GM12878 (cell line): Measurements from ENCODE around the gene TCP11. TPM values are rescaled to one million over a fixed set of nuclear protein-coding genes. Genes with fewer than 3 reads are reported as not detected.

Experiments
- ATAC-seq: fragments of 200-7000 bp; cut with Tn5 transposase; 3 replicates; pipeline ENCODE4 v1.9.1; 2020; ENCODE audit warnings: mild to moderate bottlenecking, moderate library complexity
- BruUV-seq: library from RNA; stranded (reverse); fragments of 400-500 nt; replicated peaks from 2 replicates; lab custom pipeline; 2021; lab: Mats Ljungman, UMichigan
- CTCF ChIA-PET: fragments of 300-600 bp; sonication (Branson Sonifier 250); formaldehyde crosslinking; extraction: SDS; loops from one replicate; lab custom pipeline; 2021; ENCODE audit warnings: inconsistent platforms; lab: Yijun Ruan, JAX
- POLR2A ChIA-PET: fragments of 350-600 bp; formaldehyde crosslinking; extraction: SDS; loops from one replicate; lab custom pipeline; 2021; ENCODE audit warnings: inconsistent platforms; lab: Charles Lee
- RAD21 ChIA-PET: fragments of 300-600 bp; sonication (Branson Sonifier 250); formaldehyde crosslinking; loops from one replicate; lab custom pipeline; 2023; ENCODE audit warnings: antibody characterized with exemption; ENCODE audit not compliant: unreplicated experiment; lab: Charles Lee
- SMC1A ChIA-PET: fragments of 300-600 bp; sonication (Branson Sonifier 250); formaldehyde crosslinking; loops from one replicate; lab custom pipeline; 2023; ENCODE audit not compliant: unreplicated experiment, uncharacterized antibody; lab: Charles Lee
- DNase-seq: peaks from one replicate; pipeline ENCODE4 v3.0.0-alpha.2; 2011; ENCODE audit warnings: low read depth, low spot score
- FAIRE-seq: peaks from 3 replicates; lab custom pipeline; 2011; peaks lifted over from hg19 to GRCh38; lab: Jason Lieb, UNC
- H2AFZ ChIP-seq: 2 replicates; pipeline ENCODE4 v1.6.0; 2011; ENCODE audit warnings: low read depth, low read length, control low read depth; ENCODE audit not compliant: control insufficient read depth
- H3K27ac ChIP-seq: 2 replicates; pipeline ENCODE4 v1.5.1; 2011; ENCODE audit warnings: control low read depth; ENCODE audit not compliant: control insufficient read depth, insufficient read depth
- H3K27me3 ChIP-seq, 2 experiments: replicated peaks in 1 of 2; 2 replicates each; pipeline versions ENCODE4 v1.6.0 to v1.6.1; 2011; ENCODE audit warnings: low read length in 1 of 2; ENCODE audit not compliant: control insufficient read depth in 2 of 2, insufficient read depth in 2 of 2
- H3K36me3 ChIP-seq, 2 experiments: 2 replicates each; pipeline ENCODE4 v1.5.1; 2011; ENCODE audit warnings: low read length in 1 of 2; ENCODE audit not compliant: control insufficient read depth in 2 of 2, insufficient read depth in 2 of 2
- H3K4me1 ChIP-seq: 2 replicates; pipeline ENCODE4 v1.6.1; 2011; ENCODE audit warnings: mild to moderate bottlenecking, low read length, moderate library complexity, mixed read lengths; ENCODE audit not compliant: control insufficient read depth, insufficient read depth
- H3K4me2 ChIP-seq: 2 replicates; pipeline ENCODE4 v1.6.0; 2011; ENCODE audit warnings: control low read depth; ENCODE audit not compliant: control insufficient read depth, insufficient read depth
- H3K4me3 ChIP-seq: fragments of 200-600 bp; sonication (generic); 2 replicates; pipeline ENCODE4 v1.5.1; 2016
- H3K79me2 ChIP-seq: 2 replicates; pipeline ENCODE4 v1.6.0; 2011; ENCODE audit warnings: low read length; ENCODE audit not compliant: control insufficient read depth, insufficient read depth
- H3K9ac ChIP-seq: 2 replicates; pipeline ENCODE4 v1.8.0; 2011; ENCODE audit warnings: low read length, control low read depth, mixed read lengths; ENCODE audit not compliant: control insufficient read depth, insufficient read depth
- H3K9me3 ChIP-seq: replicated peaks from 3 replicates; pipeline ENCODE4 v1.5.1; 2011; ENCODE audit warnings: mild to moderate bottlenecking, low read length; ENCODE audit not compliant: control insufficient read depth, insufficient read depth
- H4K20me1 ChIP-seq: 2 replicates; pipeline ENCODE4 v1.6.0; 2011; ENCODE audit not compliant: control insufficient read depth, insufficient read depth
- CEBPB ChIP-seq, 2 experiments: fragments of 150-350 bp in 1 of 2; IDR thresholded peaks; 2 replicates each; pipeline ENCODE4 v1.6.1; 2012 to 2014; ENCODE audit warnings: low read depth in 2 of 2, low read length in 2 of 2, borderline replicate concordance in 1 of 2, inconsistent platforms in 1 of 2
- CHD2 ChIP-seq: IDR thresholded peaks from 2 replicates; pipeline ENCODE4 v1.6.1; 2011; ENCODE audit warnings: low read depth, low read length, improper control_type of control experiment, borderline replicate concordance
- STAT1 ChIP-seq: fragments of 450-650 bp; conservative IDR thresholded peaks from 2 replicates; pipeline ENCODE4 v1.6.1; 2014; ENCODE audit warnings: antibody characterized with exemption, mild to moderate bottlenecking
- ZZZ3 ChIP-seq: IDR thresholded peaks from 2 replicates; pipeline ENCODE4 v1.6.1; 2011; ENCODE audit warnings: low read depth; ENCODE audit not compliant: control insufficient read depth, insufficient read length
- WGBS: methylation state at CpG from one replicate; pipeline ENCODE4 v1.1.6; 2016; ENCODE audit warnings: low lambda C conversion rate; ENCODE audit not compliant: insufficient replicate concordance, insufficient coverage; ENCODE audit errors: missing lambda C conversion rate; 5-methylcytosine and 5-hydroxymethylcytosine counted together
- in situ Hi-C: fragments of 300-500 bp; cut with MboI; formaldehyde crosslinking; loops from 9 replicates; pipeline ENCODE4 v1.14.3; 2018; ENCODE audit warnings: mixed read lengths
- intact Hi-C: fragments of 100-400 bp; cut with micrococcal nuclease; formaldehyde crosslinking; loops from one replicate; pipeline ENCODE4 v1.14.2; 2022; ENCODE audit not compliant: unreplicated experiment
- polyA plus RNA-seq, 11 experiments: library from polyadenylated mRNA; depleted of rRNA in 4 of 11; unstranded in 6 of 11; stranded (reverse) in 5 of 11; fragments of >200 nt; fragmentation: Nextera tagmentation in 4 of 11; fragmentation: Illumina TruSeq in 1 of 11; extraction: Ambion mirVana in 4 of 11; extraction: Trizol in 1 of 11; gene quantifications; 1 replicate in 1 of 11; 2 replicates in 10 of 11; pipeline versions ENCODE4 v1.2.1 to v1.2.3, GENCODE V29; 2011 to 2016; ENCODE audit warnings: inconsistent platforms in 2 of 11, missing spikeins in 2 of 11, low read depth in 1 of 11
- total RNA-seq, 4 experiments: library from RNA; depleted of rRNA in 3 of 4; stranded (reverse); fragments of >200 nt in 3 of 4; fragmentation: Illumina TruSeq in 1 of 4; extraction: Trizol in 1 of 4; gene quantifications; 2 replicates each; pipeline versions ENCODE4 v1.2.1 to v1.2.3, GENCODE V29; 2013 to 2021
- TF ChIP-seq, protein P1 (sequence below): fragments of 450-650 bp; formaldehyde crosslinking; IDR thresholded peaks from 2 replicates; pipeline ENCODE4 v1.4.0; 2020; ENCODE audit warnings: mild to moderate bottlenecking, moderate library complexity

Gene TCP11
- total and polyA plus RNA-seq, 10 of the 15 experiments (the other 5 are each of a cell fraction or from before 2014, with no cell fraction given) = not detected

DNA sequence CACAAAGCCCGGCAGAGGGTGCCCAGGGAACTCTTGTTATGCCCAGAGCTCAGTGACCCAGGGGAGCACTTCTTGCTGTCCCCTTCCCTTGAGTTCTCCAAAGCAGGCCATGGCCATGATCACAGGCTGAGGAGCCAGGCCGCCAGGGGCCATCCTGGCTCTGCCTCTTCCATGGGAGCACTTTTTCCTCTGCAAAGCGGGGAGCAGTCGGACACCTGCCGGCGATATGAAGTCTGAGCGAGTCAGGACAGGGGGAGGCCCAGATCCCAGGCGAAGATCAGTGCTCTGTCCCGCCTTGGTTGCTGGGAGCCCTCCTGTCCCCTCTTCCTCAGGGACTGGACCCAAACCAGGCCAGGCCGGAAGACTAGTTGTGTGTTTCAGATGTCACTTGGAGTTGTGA is 67.9 kb downstream of the TCP11 start (continued):
- TF ChIP-seq CHD2 = no peak

DNA sequence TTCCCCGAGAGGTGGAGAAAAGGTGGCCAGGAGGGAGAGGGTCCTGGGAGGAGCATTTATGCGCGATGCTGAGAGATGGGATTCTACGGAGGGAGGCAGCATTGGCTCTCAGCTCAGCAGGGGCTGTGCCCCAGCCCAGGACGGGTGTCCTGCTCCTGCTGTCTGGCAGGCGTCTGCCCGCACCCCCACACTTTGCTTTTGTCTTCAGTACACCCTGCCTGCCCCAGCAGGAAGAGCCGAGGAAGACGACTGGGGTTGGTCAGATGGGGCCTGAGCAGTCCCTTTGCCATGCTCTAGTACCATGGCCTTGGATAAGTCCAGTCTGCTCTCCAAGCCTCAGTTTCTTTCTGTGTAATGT is 68.5 kb downstream of the TCP11 start:
- FAIRE-seq (no peak), DNase-seq (no peak), ATAC-seq (no peak)
- H3K36me3 ChIP-seq = no peaks in the 10 kb centered on the region
- intact Hi-C loops (no loop called here), in situ Hi-C loops (no loop called here)
- H2AFZ ChIP-seq = no peak overlapping the region
- no TSS peak for BruUV-seq
- no peak for TF ChIP-seq STAT1
- no peak for TF ChIP-seq ZZZ3
- no peak overlapping the region for H3K9ac ChIP-seq
- H3K79me2 ChIP-seq = no peaks in the 10 kb centered on the region
- ChIA-PET POLR2A (no interaction called here), CTCF (no interaction called here), SMC1A (no interaction called here), RAD21 (no interaction called here)
- H3K4me2 ChIP-seq = no peak overlapping the region
- H3K27ac ChIP-seq = no peak overlapping the region
- no peaks in the 10 kb centered on the region for H3K9me3 ChIP-seq
- no peak overlapping the region for H3K4me3 ChIP-seq
- WGBS = 73% methylated on average over 9 of the region's 9 CpGs
- no peaks in the 10 kb centered on the region for H4K20me1 ChIP-seq
- H3K4me1 ChIP-seq = no peaks in the 10 kb centered on the region
- no peaks in the 10 kb centered on the region for H3K27me3 ChIP-seq

DNA sequence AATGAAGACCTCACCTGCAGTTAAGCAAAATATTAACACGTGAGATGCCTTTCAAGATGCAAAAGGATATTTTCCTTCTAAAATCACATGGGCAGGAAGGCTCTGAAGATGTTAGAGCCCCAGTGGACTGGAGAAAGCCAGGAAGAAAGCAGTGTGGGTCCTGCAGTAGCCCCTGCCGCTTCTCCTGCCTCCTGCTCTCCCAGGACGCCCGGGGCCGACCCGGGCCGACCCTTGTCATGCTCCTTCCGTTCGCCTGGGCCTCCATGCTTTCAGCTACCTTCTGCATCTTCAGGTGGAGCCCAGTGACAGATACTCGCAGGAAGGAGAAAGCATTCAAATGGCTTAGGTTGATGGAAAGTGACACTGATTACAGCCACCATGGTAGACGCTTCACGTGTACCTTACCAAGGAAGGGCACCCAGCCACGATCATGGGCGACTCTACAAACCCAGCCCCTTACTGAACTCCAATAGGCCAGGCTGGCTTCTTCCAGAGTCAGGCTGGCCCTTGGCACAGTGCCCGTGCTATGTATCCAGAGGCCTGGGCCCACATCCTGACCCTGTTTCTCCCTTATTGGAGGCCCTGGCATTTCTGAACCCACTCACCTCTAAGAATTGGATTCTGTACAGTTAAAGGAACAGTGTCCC is 69.0 kb downstream of the TCP11 start:
- no TSS peak for BruUV-seq
- no peak overlapping the region for H3K27ac ChIP-seq
- intact Hi-C loops (no loop called here), in situ Hi-C loops (no loop called here)
- H3K9me3 ChIP-seq = no peaks in the 10 kb centered on the region
- ChIA-PET CTCF (no interaction called here), SMC1A (no interaction called here), RAD21 (no interaction called here), POLR2A (no interaction called here)
- no peak overlapping the region for H2AFZ ChIP-seq
- no peaks in the 10 kb centered on the region for H3K36me3 ChIP-seq
- H3K4me2 ChIP-seq = no peak overlapping the region
- no peaks in the 10 kb centered on the region for H3K27me3 ChIP-seq
- WGBS = 80% methylated on average over 15 of the region's 15 CpGs
- no peak overlapping the region for H3K4me3 ChIP-seq
- no peak overlapping the region for H3K9ac ChIP-seq
- DNase-seq (no peak), FAIRE-seq (no peak), ATAC-seq (no peak)
- TF ChIP-seq CEBPB (IDR thresholded peaks at IDR 0.05; ENCODE audit: borderline replicate concordance in 1 of 2, low read depth in 2 of 2, low read length in 2 of 2) = no peak
- TF ChIP-seq, protein P1, sequence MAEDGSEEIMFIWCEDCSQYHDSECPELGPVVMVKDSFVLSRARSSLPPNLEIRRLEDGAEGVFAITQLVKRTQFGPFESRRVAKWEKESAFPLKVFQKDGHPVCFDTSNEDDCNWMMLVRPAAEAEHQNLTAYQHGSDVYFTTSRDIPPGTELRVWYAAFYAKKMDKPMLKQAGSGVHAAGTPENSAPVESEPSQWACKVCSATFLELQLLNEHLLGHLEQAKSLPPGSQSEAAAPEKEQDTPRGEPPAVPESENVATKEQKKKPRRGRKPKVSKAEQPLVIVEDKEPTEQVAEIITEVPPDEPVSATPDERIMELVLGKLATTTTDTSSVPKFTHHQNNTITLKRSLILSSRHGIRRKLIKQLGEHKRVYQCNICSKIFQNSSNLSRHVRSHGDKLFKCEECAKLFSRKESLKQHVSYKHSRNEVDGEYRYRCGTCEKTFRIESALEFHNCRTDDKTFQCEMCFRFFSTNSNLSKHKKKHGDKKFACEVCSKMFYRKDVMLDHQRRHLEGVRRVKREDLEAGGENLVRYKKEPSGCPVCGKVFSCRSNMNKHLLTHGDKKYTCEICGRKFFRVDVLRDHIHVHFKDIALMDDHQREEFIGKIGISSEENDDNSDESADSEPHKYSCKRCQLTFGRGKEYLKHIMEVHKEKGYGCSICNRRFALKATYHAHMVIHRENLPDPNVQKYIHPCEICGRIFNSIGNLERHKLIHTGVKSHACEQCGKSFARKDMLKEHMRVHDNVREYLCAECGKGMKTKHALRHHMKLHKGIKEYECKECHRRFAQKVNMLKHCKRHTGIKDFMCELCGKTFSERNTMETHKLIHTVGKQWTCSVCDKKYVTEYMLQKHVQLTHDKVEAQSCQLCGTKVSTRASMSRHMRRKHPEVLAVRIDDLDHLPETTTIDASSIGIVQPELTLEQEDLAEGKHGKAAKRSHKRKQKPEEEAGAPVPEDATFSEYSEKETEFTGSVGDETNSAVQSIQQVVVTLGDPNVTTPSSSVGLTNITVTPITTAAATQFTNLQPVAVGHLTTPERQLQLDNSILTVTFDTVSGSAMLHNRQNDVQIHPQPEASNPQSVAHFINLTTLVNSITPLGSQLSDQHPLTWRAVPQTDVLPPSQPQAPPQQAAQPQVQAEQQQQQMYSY = no peak
- H3K4me1 ChIP-seq = no peaks in the 10 kb centered on the region
- no peaks in the 10 kb centered on the region for H3K79me2 ChIP-seq
- H4K20me1 ChIP-seq = no peaks in the 10 kb centered on the region
